KMS-11 (cell line): Measurements from ENCODE around the gene TCEANC.
"Not testable (repeated sequence)": the region's sequence is repeated elsewhere in the genome, so short reads cannot be mapped to it uniquely, and the experiment has no call there.

ENCODE experiments used
- H2AFZ ChIP-seq: fragments of 200-600 bp; sonication (generic); 2 replicates; pipeline ENCODE4 v1.6.1; 2016; ENCODE audit warnings: antibody characterized with exemption, mixed run types, low read depth
- H3K27ac ChIP-seq: fragments of 200-600 bp; sonication (generic); 2 replicates; pipeline ENCODE4 v1.6.1; 2016; ENCODE audit warnings: mild to moderate bottlenecking, mixed run types
- H3K27me3 ChIP-seq: fragments of 200-600 bp; sonication (generic); 2 replicates; pipeline ENCODE4 v1.6.1; 2017; ENCODE audit warnings: mild to moderate bottlenecking, low read depth, mixed run types, moderate library complexity; ENCODE audit not compliant: insufficient read depth
- H3K36me3 ChIP-seq: fragments of 200-600 bp; sonication (generic); 2 replicates; pipeline ENCODE4 v1.6.1; 2017; ENCODE audit warnings: mild to moderate bottlenecking, mixed run types; ENCODE audit not compliant: insufficient read depth
- H3K4me1 ChIP-seq: fragments of 200-600 bp; sonication (generic); 2 replicates; pipeline ENCODE4 v1.6.1; 2016; ENCODE audit warnings: mild to moderate bottlenecking, low read depth, mixed run types; ENCODE audit not compliant: poor library complexity, severe bottlenecking
- H3K4me2 ChIP-seq: fragments of 200-600 bp; sonication (generic); 2 replicates; pipeline ENCODE4 v1.7.0; 2016; ENCODE audit warnings: mild to moderate bottlenecking, mixed run types
- H3K4me3 ChIP-seq: fragments of 200-600 bp; sonication (generic); IDR thresholded peaks from 2 replicates; pipeline ENCODE4 v1.6.1; 2017; ENCODE audit warnings: low read depth, low read length, mixed read lengths; ENCODE audit not compliant: insufficient read depth
- H3K79me2 ChIP-seq: fragments of 200-600 bp; sonication (generic); 2 replicates; pipeline ENCODE4 v1.6.1; 2016; ENCODE audit warnings: low read depth, mixed run types; ENCODE audit not compliant: insufficient read depth
- H3K9ac ChIP-seq: fragments of 200-600 bp; sonication (generic); 2 replicates; pipeline ENCODE4 v1.6.1; 2016; ENCODE audit warnings: mild to moderate bottlenecking, mixed run types
- H4K20me1 ChIP-seq: fragments of 200-600 bp; sonication (generic); 2 replicates; pipeline ENCODE4 v1.6.1; 2016; ENCODE audit warnings: mild to moderate bottlenecking, mixed run types; ENCODE audit not compliant: insufficient read depth
- TF ChIP-seq, protein P1 (sequence below): fragments of 200-600 bp; sonication (generic); conservative IDR thresholded peaks from 2 replicates; pipeline ENCODE4 v1.6.1; 2017; ENCODE audit warnings: low read depth, mild to moderate bottlenecking, antibody characterized with exemption, low read length, moderate library complexity, mixed read lengths

Gene TCEANC

DNA sequence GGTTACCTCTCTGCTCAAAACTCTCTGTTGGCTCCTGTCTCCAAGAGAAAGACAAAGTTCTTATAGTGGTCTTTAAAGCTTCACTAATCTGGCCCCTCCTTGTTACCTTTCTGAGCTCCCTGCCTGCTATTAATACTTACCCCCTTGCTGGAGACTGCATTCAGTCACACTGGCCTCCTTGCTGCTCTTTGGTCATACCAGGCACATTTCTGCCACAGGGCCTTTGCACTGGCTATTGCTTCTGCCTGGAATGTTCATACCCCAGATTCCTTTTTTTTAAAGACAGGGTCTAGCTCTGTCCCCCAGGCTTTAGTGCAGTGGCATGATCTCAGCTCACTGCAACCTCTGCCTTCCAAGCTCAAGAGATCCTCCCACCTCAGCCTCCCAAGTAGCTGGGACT is 20.1 kb downstream of the TCEANC start:
- no peak overlapping the region for H2AFZ ChIP-seq
- H3K4me3 ChIP-seq = no peak overlapping the region
- H3K9ac ChIP-seq = no peak overlapping the region
- no peaks in the 10 kb centered on the region for H4K20me1 ChIP-seq
- H3K27ac ChIP-seq = no peak overlapping the region
- H3K4me1 ChIP-seq = peaks cover 28% of the 10 kb centered on the region
- no peak overlapping the region for H3K4me2 ChIP-seq
- no peaks in the 10 kb centered on the region for H3K27me3 ChIP-seq
- TF ChIP-seq, protein P1, sequence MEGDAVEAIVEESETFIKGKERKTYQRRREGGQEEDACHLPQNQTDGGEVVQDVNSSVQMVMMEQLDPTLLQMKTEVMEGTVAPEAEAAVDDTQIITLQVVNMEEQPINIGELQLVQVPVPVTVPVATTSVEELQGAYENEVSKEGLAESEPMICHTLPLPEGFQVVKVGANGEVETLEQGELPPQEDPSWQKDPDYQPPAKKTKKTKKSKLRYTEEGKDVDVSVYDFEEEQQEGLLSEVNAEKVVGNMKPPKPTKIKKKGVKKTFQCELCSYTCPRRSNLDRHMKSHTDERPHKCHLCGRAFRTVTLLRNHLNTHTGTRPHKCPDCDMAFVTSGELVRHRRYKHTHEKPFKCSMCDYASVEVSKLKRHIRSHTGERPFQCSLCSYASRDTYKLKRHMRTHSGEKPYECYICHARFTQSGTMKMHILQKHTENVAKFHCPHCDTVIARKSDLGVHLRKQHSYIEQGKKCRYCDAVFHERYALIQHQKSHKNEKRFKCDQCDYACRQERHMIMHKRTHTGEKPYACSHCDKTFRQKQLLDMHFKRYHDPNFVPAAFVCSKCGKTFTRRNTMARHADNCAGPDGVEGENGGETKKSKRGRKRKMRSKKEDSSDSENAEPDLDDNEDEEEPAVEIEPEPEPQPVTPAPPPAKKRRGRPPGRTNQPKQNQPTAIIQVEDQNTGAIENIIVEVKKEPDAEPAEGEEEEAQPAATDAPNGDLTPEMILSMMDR = no peak
- no peaks in the 10 kb centered on the region for H3K79me2 ChIP-seq
- H3K36me3 ChIP-seq = no peaks in the 10 kb centered on the region

GRCh38 chrX:13676885-13677284 is 23.9 kb downstream of the TCEANC start:
- no peak overlapping the region for H3K4me2 ChIP-seq
- no peaks in the 10 kb centered on the region for H3K36me3 ChIP-seq
- H3K4me3 ChIP-seq = no peak overlapping the region
- no peaks in the 10 kb centered on the region for H3K79me2 ChIP-seq
- no peak overlapping the region for H3K27ac ChIP-seq
- TF ChIP-seq, protein P1 = no peak
- no peaks in the 10 kb centered on the region for H4K20me1 ChIP-seq
- H2AFZ ChIP-seq = no peak overlapping the region
- H3K27me3 ChIP-seq = no peaks in the 10 kb centered on the region
- H3K9ac ChIP-seq = no peak overlapping the region
- no peaks in the 10 kb centered on the region for H3K4me1 ChIP-seq

- H3K4me2 ChIP-seq, H3K9ac ChIP-seq, H3K4me1 ChIP-seq, H3K27ac ChIP-seq, H3K36me3 ChIP-seq, H3K27me3 ChIP-seq, H2AFZ ChIP-seq, H4K20me1 ChIP-seq, H3K4me3 ChIP-seq, H3K79me2 ChIP-seq: not testable (repeated sequence)
Measured at GRCh38 chrX:13679700-13680099, 26.8 kb downstream of the TCEANC start.

GRCh38 chrX:13681595-13681994 is 28.7 kb downstream of the TCEANC start:
- H3K9ac ChIP-seq = no peak overlapping the region
- H3K4me3 ChIP-seq = no peak overlapping the region
- no peak overlapping the region for H3K27ac ChIP-seq
- H2AFZ ChIP-seq = no peak overlapping the region
- TF ChIP-seq, protein P1 = no peak
- no peaks in the 10 kb centered on the region for H4K20me1 ChIP-seq
- no peaks in the 10 kb centered on the region for H3K27me3 ChIP-seq
- H3K36me3 ChIP-seq = no peaks in the 10 kb centered on the region
- no peak overlapping the region for H3K4me2 ChIP-seq
- H3K4me1 ChIP-seq = peaks cover 2% of the 10 kb centered on the region
- no peaks in the 10 kb centered on the region for H3K79me2 ChIP-seq

DNA sequence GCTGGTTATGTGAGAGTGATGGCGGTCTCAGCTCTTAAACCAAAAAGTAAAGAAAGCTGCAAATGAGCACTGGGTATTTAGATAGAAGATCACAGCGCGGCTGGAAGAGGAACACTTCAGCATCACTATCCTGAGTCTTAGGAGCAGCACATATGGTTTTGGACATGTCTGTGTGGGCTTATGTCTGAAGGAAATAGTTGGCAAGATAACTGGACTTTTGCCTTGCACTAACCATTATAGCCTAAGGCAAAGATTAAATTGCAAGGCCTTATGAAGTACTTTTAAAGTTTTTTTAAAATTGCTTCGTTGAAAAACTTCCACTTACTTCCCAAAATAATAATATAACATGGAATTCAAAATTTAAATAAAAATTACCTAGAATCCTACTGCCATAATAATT is 31.4 kb downstream of the TCEANC start:
- TF ChIP-seq, protein P1 = no peak
- H4K20me1 ChIP-seq = no peaks in the 10 kb centered on the region
- H3K4me1 ChIP-seq = peaks cover 21% of the 10 kb centered on the region
- no peak overlapping the region for H3K4me2 ChIP-seq
- H3K4me3 ChIP-seq = no peak overlapping the region
- H3K79me2 ChIP-seq = peaks cover 3% of the 10 kb centered on the region
- no peaks in the 10 kb centered on the region for H3K27me3 ChIP-seq
- no peaks in the 10 kb centered on the region for H3K36me3 ChIP-seq
- no peak overlapping the region for H2AFZ ChIP-seq
- no peak overlapping the region for H3K27ac ChIP-seq
- no peak overlapping the region for H3K9ac ChIP-seq
